HG03066 (cell line): ENCODE data around the gene APBA1.

Source experiments
- ATAC-seq: cut with Tn5 transposase; IDR thresholded peaks from one replicate; pipeline ENCODE4 v1.9.1; 2021; ENCODE audit warnings: low read depth; ENCODE audit not compliant: unreplicated experiment

APBA1 gene

DNA sequence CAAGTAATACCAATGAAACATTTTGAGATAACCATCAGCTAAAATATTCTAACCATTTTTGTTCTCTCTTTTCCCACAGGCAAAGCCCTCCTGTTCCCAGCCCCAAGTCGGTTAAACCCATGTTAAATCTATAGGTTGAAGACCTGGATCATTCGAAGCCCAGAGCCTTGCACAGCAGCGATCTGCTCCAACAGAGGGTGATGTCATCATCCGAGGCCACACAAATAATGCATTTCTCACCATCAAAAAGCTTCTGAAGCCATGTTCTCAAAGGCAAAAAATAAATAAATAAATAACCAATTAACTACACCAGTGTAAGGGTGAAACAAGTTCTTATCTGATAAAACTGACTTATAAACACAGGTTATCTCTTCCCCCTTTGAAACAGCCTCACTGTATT is 178.0 kb downstream of the APBA1 start:
- no peak for ATAC-seq

DNA sequence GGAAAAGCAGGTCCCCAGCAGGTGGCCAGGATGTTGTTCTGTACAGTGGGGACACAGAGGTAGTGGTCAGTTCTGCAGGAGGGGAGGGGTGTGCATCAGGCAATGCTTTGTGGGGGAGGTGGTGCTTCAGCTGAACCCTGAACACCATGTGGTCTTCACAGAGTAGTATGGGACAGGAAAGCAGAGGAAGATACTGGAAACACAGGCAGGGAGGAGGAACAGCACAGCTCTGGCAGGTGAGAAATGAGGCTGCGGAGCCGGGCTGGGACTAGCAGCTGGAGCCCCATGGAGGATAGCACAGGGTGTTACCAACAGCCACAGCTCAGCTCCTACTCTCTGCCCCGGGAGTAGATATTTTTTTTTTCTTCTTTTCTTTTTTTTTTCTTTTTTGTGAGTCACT is 185.7 kb downstream of the APBA1 start:
- ATAC-seq, result no peak

DNA sequence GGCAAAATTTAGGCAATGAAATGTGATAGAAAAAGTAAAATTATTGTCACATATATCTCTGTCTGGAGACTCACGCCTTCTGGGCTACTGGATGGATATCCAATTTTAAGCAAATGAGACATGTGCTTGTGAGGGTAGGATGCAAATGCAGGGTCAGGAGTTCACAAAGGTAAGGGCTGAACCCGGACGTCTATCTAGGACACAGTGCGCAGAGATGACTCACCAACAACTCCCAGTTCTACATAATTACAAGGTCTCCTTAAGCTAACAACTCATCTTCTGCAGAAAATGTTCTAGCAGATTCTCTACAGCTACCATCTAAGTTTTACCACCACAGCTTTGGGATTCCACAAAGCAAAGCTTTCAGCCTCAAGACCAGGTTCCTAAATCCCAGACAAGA is 186.7 kb downstream of the APBA1 start:
- ATAC-seq, result no peak

DNA sequence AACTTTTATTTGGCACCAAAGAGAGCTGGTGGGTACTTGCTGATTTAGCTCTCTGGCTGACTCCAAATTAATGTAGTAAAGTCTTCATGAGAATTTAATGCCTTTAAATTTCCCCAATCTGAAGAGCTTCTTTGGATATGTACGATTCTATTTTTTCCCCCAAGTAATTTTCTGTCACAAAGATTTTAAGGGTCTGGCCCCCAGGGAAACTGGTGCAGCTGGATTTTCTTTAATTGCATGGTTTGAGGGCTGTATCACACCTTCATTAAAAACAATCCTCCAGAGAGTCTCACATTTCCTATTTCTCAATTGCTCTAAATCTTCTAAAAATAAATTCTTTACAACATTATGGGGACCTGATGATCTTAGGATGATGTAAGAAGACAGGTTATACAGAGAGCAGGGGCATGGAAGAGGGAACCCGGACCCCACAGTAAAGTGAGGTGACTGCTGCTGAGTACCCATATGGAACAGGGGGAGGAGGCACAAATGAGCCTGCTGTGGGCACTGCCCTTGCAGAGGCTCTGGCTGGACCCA is 188.2 kb downstream of the APBA1 start:
- ATAC-seq, result no peak

DNA sequence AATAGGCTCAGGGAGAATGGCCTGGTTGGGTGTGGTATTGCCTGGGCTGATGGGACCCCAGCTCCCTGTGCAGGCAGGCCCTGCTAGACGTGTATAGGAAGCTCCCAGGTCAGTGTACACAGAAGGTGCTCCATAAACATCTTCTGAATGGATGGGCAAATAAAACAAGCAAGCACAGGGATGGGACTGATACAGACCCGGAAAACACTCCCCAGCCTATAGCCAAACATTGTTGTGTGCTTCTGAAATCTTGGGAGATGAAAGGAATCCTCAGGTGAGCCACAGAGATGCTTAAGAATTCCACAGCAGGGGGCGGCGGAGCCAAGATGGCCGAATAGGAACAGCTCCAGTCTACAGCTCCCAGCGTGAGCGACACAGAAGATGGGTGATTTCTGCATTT is 195.4 kb downstream of the APBA1 start:
- ATAC-seq, result no peak

DNA sequence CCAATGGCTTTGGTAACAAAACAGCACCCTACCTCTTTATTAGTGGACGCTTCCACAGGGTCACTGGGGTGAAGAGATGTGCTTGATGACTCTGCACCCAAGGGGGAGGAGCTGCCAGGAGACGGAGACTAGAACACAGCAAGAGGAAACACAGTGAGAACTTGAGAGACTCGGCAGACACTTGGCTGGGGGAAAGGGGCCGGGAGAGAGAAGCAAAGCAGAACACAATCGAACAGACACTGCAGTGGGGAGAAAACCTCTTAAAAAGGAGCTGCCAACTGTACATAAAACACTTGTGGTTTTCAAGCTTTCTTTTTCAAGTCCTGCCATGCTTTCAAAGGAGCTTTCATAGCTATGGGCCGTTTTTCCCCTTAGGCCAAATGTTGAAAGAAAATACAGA is 196.2 kb downstream of the APBA1 start:
- ATAC-seq, result no peak

DNA sequence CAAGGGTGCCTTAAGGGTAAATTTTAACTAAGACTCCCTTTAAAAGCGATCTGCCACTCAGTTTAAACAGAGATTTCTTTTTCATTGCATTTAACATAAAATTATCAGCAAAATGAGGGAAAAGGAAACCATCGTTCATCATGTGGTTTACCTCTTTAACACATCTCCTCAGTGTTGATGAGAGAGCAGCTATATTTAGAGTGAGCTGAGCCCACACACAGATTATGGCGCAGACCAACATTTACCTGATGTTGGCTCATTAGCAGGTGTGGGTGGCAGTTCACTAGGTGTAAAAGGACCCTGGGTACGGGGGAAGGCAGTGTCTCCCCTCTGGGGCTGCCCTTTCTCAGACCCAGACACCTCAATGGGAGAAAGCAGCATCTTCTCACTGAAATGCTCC is 197.3 kb downstream of the APBA1 start:
- ATAC-seq, result no peak

DNA sequence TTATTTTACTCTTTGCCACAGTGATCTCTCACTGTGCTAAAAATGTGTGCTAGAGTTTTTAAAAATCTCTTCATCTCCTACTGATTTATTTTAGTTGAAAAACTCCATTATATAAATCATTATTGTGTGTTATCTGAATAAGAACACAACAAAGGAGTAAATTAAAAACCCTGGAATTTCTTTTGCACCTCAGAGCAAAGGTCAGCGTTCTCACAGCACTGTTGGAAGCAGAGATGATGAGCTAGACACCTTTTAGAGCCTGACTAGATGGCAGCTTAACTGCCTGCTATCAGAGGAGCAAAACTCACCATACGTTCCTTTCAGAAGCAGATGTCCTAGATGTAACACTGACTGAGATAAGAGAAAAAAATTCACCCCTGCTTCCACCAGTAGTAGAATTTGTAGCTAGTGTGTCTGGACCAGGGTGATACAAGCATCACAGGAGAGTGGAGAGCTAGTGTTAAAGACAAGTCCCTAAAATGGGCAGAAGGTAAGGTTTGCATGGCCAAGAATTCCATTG is 200.0 kb downstream of the APBA1 start:
- no peak for ATAC-seq

DNA sequence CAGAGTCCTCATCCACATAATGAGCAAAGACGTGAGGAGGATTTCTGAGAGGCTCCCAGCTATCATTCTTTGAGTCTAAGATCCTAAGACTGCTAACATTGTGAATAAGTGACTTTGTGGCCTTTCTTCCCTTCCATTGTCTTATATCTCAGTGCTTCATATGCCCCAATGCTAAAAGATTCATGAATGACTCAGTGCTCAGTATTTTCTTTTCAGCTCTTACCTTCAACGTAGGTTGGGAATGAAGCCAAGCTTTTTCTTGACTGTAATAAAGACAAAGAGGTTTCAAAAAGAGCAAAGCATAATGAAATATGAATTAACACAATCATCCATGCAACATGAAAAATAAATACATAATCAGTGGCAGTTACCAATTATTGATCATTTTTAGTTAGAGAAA is 200.7 kb downstream of the APBA1 start:
- ATAC-seq, result no peak

DNA sequence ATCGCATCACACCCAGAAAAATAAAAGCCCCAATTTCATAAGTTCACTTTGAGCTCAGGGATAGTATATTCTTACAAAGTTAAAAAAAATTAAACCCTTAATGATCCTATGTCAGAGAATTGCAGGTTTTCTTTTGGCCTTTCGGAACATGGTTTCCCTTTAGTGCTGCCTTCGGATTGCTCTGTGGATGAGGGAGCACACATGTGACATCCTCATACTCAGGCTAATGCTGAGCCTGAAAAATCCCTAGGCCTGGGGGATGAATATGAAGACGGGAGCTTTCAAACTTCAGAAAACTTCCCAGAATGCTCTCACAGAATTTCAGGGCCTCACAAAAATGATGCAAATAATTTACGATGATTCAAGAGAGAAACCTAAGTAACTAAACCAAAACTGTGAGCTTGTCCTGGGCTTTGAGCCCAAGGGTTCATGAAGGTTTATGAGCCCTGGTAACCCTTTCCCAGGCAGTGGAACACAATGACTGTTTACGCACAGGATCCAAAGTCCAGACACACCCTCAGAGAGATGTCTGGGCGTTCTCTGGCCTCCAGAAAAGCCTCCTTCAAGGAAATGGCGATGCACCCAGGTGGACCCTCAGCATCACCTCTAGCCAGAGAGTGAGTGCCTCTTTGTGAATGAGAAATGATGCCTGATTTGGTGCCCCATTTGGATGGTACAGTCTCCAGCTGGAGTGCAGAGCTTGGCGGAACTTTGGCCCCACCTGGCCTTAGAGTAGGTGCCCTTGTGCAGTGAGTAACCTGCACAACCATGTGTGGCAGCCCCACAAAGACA is 201.8 kb downstream of the APBA1 start:
- ATAC-seq, result no peak

DNA sequence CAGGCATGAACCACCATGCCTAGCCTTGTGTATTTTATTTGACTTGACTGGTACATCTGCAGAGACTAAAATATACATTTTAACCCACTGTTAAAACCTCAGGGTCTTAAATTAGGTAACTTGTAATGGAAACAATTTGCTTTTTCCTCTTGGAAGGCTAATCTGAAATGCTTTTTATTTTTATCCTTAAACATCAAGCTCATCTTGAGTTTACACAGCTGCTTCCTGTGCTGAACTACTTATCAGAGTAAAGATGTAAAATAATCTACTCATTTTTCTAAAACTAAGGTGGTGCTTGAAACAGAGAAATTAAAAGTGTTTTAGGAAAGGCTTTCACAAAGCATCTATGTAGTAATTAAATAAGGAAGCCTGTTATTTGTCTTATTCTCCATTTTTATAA is 203.0 kb downstream of the APBA1 start:
- no peak for ATAC-seq

DNA sequence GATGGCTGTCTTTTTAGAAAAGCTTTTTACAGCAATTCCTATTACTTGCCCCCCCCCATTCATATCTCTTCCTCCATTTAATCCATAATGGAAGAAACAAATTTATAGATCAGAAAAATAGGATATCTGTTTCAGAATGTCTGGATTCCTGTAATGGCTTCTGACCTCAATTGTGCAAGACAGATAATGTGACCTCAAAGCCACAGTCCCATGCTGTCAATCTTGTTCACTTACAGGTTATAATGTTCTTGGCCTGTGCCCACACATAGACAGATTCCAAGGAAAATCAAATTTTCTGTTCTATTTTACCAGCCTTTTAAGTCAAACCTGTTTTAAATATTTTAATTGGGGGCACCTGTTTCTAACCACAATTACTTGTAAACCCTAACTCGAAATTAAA is 203.8 kb downstream of the APBA1 start:
- ATAC-seq, result no peak

DNA sequence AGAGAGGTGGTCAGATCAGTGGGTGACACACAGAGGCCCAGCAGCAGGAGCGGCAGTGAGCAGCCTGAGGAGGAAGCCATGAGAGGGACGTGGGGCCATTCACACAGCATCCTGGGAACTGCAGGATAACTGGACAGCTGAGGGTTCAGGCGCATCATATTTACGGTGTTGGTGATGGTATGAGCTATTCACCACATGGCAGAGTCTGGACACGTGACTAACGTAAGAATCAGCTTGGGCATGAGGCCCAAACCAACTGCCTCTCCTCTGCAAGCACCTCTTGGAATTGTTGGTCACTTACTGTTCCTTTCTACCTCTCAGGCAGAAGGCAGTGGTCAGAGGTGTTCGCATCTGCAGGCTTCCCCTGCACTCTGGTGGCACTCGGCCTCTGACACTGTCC is 206.0 kb downstream of the APBA1 start:
- no peak for ATAC-seq

DNA sequence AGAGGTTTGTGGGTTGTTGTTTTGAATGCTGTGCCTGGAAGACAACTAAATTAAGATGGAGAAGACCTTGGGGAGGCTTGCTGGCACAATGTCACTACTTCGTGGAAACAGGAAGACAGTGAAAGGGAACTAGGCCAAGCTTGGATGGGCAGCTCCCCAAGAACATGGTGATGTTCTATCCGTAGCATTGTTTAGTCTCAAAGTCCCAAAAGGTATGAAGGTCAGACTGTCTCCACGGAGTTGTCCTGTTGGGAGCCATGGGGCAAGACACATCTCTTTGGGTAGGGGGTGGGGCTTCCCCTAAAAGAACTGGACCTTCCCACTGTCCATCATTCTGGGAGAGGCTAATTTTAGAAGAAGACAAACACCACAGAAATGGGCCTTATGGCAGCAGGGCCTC is 206.7 kb downstream of the APBA1 start:
- no peak for ATAC-seq

DNA sequence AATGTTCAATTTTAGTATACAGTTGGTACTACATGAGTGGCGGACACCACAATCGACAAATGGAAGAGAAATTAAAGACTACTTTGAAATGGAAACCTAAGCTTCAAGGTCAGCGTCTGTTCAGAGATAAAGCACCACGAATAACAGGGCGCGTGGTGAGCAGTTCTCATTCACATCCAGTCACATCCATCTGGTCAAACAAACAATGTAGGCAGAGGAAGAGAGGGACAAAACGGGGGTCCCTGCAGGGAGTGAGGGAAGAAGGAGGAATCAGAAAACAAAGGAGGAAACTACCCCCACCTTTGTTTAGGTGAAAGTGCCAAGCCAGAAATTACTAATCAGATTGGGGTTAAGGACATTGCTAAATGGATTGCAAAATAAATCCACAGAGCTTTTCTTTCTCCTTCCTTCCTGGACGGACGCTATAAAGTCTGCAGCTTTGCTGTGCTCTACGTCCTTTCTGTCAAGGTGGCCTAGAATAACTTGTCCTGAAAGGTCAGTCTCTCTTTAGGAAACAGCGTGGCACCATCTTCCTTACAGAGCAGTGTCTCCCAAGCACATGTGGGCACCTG is 208.6 kb downstream of the APBA1 start:
- ATAC-seq, result no peak

DNA sequence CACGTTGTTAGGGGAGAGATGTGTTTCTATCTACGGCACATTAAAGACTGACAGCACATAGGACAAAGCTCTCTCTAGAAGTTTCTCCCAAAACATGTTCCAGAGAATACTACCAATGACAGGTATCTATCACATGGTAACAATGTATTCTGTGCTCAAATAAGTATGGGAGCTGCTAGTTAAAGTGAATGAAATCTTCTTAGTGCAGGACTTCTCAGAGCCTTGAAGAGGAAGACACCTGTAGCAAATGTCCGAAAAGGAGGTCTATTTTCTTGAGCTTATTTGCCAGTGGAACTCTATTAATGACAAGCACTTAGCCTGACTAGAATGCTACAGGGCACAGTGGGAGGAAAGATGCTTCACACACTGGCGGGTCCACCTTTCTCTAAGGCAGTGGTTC is 209.8 kb downstream of the APBA1 start:
- no peak for ATAC-seq

DNA sequence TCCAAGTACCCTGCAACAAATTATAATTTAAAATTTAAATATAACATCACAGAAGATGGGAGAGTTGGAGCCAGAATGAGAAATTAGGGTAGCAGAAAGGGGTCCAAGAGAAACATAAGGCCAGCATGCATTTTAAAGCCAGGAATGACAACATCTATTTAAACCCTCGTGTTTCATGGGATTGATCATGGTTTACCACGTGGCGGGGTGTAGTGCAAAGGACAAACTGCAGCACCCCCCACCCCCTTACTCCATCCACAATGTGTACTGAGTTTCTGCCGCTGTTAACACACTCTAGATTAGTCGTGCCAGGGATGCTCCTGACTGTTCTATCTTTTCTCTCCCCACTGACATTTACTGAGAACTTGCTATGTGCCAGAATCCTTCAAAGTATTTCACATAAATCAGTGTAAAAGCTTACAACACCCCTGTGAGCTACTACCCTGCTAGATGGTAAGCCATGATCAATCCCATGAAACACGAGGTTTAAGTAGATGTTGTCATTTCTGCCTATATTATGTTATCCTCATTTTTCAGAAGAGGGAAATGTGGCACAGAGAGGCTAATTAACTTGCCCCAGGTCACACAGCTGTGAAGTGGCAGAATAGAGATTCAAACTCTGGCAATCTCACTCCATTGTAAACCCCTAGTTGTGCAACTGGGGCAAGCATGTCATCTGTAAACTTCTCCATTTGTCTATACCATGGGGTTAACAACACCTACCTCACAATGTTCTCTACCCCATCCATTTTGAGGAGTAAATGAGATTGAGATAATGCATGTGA is 210.9 kb downstream of the APBA1 start:
- ATAC-seq, result no peak

DNA sequence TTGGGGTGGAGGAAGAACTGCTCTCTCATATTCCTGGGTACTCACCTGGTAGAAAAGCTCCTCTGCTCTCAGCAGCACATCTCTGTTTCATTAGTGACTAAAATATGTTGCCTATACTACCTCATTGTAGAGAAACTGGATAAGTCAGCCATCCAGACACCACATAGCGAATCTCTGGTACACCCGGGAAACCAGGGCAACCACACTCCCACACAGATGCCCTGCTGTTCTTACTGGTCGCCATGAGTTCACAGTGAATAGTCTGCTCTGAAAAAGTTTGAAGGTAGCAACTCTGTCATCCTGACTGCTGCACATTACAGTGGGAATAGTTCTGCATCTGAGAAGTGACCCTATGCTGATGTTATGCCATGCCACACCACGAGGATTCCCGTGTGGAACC is 212.2 kb downstream of the APBA1 start:
- no peak for ATAC-seq

DNA sequence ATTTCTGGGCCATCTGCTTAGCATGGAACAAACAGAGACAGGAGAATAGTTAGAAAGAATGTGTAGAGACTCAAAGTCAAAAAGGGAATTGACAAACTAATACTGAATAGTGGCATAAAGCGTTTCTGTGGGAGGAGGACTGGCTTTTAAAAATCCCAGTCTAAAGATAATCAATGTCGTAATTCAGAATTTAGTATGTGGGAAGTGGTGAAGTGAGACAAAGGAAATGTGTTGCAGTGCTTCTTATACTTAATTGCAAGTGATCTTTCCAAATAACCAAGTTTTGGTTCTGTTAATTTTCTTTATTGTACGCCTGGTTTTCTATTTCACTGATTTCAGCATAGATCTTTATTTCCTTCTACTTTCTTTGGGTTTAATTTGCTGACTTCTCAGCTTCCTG is 214.0 kb downstream of the APBA1 start:
- no peak for ATAC-seq

DNA sequence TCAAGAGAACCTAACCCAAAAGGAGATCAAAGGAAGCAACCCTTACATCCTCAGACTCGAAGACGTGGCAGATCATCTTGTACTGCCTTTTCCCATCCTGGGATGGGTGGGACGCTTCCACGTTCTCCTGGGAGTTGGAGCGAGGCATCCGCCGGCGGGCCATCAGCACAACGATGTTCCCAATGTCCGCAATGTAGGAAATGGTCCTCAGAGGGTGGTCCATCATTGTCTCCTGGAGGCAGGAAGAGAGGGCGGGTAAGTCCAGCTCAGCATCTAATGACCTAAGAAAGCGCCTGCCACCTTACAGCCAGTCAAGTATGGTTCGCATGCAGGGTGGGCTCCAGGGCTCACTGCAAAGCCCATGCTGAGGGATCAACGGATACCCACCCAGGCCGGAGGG is 216.0 kb downstream of the APBA1 start:
- ATAC-seq, result no peak

DNA sequence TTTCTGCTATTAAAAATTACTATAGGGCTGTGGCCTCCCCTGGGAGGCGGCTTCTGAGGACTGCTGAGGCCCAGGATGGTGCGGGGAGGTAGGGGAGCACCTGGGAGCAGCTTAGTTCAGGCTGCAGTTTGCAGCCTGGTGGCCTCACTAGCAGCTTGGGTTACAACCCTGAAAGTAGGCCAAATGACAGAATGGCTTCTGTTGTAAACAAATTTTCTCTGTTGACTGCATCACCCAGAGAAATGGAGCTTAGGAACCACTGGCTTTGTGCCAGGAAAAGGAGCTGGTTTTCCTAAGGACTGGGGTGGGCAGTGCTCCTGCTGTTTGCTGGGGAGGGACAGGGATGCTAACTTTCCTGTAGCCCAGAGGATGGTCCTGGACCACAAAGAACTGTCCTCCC is 216.9 kb downstream of the APBA1 start:
- ATAC-seq, result no peak
